Measurements from ENCODE around the gene VDAC1. TPM values are rescaled to one million over a fixed set of nuclear protein-coding genes. Genes with fewer than 3 reads are reported as not detected.

Gene VDAC1
- total and polyA plus RNA-seq, 10 of the 15 experiments (the other 5 are each of a cell fraction or from before 2014, with no cell fraction given): 245 to 488 (median 349) TPM

GRCh38 chr5:133968204-133968980 is 36.4 kb downstream of the VDAC1 start, which contains the start of gene C5orf15 (continued):
- TF ChIP-seq, protein P1, sequence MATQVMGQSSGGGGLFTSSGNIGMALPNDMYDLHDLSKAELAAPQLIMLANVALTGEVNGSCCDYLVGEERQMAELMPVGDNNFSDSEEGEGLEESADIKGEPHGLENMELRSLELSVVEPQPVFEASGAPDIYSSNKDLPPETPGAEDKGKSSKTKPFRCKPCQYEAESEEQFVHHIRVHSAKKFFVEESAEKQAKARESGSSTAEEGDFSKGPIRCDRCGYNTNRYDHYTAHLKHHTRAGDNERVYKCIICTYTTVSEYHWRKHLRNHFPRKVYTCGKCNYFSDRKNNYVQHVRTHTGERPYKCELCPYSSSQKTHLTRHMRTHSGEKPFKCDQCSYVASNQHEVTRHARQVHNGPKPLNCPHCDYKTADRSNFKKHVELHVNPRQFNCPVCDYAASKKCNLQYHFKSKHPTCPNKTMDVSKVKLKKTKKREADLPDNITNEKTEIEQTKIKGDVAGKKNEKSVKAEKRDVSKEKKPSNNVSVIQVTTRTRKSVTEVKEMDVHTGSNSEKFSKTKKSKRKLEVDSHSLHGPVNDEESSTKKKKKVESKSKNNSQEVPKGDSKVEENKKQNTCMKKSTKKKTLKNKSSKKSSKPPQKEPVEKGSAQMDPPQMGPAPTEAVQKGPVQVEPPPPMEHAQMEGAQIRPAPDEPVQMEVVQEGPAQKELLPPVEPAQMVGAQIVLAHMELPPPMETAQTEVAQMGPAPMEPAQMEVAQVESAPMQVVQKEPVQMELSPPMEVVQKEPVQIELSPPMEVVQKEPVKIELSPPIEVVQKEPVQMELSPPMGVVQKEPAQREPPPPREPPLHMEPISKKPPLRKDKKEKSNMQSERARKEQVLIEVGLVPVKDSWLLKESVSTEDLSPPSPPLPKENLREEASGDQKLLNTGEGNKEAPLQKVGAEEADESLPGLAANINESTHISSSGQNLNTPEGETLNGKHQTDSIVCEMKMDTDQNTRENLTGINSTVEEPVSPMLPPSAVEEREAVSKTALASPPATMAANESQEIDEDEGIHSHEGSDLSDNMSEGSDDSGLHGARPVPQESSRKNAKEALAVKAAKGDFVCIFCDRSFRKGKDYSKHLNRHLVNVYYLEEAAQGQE (IDR thresholded peaks at IDR 0.05; ENCODE audit: low read depth, low read length): no peak
- TF ChIP-seq ETV6 (conservative IDR thresholded peaks at IDR 0.05 in 1 of 2, IDR thresholded peaks at IDR 0.05 in 1 of 2; ENCODE audit: borderline replicate concordance in 1 of 2, low read depth in 1 of 2) (no peak), NR2C2 (IDR thresholded peaks at IDR 0.05; ENCODE audit: borderline replicate concordance, control insufficient read depth, insufficient read length, low read depth) (no peak), ZNF24 (IDR thresholded peaks at IDR 0.05) (no peak), HCFC1 (IDR thresholded peaks at IDR 0.05; ENCODE audit: low read length) (peak; percentile 45), MTA3 (IDR thresholded peaks at IDR 0.05; ENCODE audit: borderline replicate concordance, low read length) (no peak), SUZ12 (IDR thresholded peaks at IDR 0.05; ENCODE audit: unreplicated experiment) (no peak), MEF2B (IDR thresholded peaks at IDR 0.05; ENCODE audit: partially characterized antibody, poor library complexity, severe bottlenecking) (peak; percentile 84), EED (IDR thresholded peaks at IDR 0.05; ENCODE audit: low read depth) (peak; percentile 97), FOS (IDR thresholded peaks at IDR 0.05; ENCODE audit: borderline replicate concordance, extremely low read depth, insufficient read length) (no peak), STAT1 (conservative IDR thresholded peaks at IDR 0.05) (0 out of 2 replicates have a peak, but pooled peaks have one; percentile 61), BCLAF1 (IDR thresholded peaks at IDR 0.05) (no peak), SPI1 (IDR thresholded peaks at IDR 0.05; ENCODE audit: borderline replicate concordance, insufficient read depth, low read depth, low read length) (no peak), CHD4 (IDR thresholded peaks at IDR 0.05) (no peak), SIN3A (IDR thresholded peaks at IDR 0.05; ENCODE audit: low read depth, low read length) (peak; percentile 67), BACH1 (IDR thresholded peaks at IDR 0.05; ENCODE audit: borderline replicate concordance) (no peak)
- TF ChIP-seq, protein P2, sequence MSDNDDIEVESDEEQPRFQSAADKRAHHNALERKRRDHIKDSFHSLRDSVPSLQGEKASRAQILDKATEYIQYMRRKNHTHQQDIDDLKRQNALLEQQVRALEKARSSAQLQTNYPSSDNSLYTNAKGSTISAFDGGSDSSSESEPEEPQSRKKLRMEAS (IDR thresholded peaks at IDR 0.05; ENCODE audit: low read depth, low read length): peak; percentile 22; the same call in 1 of the 2 replicates
- TF ChIP-seq, protein P3, sequence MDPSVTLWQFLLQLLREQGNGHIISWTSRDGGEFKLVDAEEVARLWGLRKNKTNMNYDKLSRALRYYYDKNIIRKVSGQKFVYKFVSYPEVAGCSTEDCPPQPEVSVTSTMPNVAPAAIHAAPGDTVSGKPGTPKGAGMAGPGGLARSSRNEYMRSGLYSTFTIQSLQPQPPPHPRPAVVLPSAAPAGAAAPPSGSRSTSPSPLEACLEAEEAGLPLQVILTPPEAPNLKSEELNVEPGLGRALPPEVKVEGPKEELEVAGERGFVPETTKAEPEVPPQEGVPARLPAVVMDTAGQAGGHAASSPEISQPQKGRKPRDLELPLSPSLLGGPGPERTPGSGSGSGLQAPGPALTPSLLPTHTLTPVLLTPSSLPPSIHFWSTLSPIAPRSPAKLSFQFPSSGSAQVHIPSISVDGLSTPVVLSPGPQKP (IDR thresholded peaks at IDR 0.05; ENCODE audit: low read depth, low read length): peak; percentile 24; the same call in 1 of the 2 replicates
- TF ChIP-seq, protein P4, sequence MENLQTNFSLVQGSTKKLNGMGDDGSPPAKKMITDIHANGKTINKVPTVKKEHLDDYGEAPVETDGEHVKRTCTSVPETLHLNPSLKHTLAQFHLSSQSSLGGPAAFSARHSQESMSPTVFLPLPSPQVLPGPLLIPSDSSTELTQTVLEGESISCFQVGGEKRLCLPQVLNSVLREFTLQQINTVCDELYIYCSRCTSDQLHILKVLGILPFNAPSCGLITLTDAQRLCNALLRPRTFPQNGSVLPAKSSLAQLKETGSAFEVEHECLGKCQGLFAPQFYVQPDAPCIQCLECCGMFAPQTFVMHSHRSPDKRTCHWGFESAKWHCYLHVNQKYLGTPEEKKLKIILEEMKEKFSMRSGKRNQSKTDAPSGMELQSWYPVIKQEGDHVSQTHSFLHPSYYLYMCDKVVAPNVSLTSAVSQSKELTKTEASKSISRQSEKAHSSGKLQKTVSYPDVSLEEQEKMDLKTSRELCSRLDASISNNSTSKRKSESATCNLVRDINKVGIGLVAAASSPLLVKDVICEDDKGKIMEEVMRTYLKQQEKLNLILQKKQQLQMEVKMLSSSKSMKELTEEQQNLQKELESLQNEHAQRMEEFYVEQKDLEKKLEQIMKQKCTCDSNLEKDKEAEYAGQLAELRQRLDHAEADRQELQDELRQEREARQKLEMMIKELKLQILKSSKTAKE (IDR thresholded peaks at IDR 0.05; ENCODE audit: low read depth, poor library complexity, severe bottlenecking): no peak
